ENCODE data around the gene VPS37C.
"Not testable (repeated sequence)": the region's sequence is repeated elsewhere in the genome, so short reads cannot be mapped to it uniquely, and the experiment has no call there.

Gene VPS37C

GRCh38 chr11:61180205-61180604 lies 19.0 kb upstream of the VPS37C start:
- DNase-seq (ENCODE audit: low read depth, low spot score); H3K27ac ChIP-seq: not testable (repeated sequence)

DNA sequence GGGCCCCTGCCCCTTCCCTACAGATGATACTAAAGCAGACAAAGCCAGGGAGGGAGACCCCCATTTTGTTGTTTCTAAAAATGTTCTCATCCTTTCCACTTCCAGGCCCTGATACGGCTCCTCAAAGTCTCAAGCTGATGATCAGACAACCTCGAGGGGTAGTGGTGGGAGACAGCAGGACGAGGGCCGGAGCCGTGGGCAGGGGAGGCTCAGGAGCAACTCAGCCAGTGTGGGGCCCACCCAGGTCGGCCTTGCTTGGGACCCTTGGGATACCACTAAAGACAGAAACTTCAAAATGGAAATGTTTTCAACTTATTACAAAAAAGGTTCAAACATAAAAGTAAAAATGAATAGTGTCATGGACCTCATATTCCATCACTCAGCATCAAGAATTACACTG lies 15.2 kb upstream of the VPS37C start:
- H3K27ac ChIP-seq, result no peak overlapping the region
- DNase-seq (ENCODE audit: low read depth, low spot score), result no peak

DNA sequence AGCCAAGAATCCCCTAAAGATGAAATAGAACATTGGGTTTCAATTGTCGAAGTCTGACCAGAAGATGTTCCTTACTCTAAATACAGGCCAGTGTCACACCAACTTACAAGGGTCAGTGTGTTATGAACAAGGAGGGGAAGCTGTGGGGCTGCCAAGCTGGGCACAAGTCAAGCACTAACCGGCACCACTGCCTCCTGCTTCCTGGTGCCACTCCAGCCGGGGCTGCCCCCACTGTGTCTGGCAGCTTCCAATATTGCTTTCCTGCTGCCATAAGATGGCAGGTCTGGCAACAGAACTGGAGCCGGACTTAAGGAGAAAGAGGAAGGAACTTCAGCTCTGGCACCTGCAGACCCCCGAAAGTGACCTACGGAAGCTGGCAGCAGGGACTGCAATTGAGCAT lies 13.7 kb upstream of the VPS37C start:
- DNase-seq (ENCODE audit: low read depth, low spot score), result no peak
- H3K27ac ChIP-seq, result no peak overlapping the region

DNA sequence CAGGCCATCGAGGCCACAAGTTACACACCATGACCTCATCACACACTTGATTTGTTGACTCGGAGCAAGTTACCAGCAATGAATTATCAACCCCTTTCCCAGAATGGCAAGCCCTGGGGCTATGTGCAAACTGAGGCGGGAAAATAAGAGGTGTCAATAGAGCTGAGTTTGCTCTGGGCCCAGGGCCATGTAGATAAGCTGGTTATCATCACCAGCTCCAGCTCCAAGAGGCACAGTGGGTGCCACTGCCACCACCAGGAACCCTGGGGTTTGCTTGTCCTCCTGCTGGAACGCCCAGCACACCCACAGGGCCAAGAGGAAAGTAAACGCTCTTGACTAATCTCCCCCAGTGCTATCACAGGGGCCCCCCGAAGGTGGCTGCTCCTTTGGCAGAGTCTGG lies 13.0 kb upstream of the VPS37C start:
- no peak for DNase-seq (ENCODE audit: low read depth, low spot score)
- H3K27ac ChIP-seq, result no peak overlapping the region

DNA sequence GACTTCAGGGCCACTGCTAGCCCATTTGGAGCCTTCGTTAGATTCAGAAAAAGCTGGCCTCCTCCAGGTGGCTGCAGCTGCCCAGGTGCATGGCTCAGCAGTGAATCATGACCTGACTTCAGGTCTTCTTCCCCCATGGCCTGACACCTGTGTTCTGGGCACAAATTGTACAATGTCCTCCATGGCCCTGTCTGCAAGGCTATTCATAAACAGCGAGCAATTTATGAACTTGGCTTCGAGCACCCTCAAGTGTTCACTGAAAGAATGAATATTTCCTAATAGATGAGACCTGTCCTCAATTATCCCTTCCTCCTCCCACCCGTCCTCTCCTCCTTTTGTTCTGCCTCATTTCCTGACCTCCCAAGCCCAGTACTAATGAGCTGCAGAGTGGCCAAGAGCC lies 12.2 kb upstream of the VPS37C start:
- H3K27ac ChIP-seq, result no peak overlapping the region
- no peak for DNase-seq (ENCODE audit: low read depth, low spot score)

DNA sequence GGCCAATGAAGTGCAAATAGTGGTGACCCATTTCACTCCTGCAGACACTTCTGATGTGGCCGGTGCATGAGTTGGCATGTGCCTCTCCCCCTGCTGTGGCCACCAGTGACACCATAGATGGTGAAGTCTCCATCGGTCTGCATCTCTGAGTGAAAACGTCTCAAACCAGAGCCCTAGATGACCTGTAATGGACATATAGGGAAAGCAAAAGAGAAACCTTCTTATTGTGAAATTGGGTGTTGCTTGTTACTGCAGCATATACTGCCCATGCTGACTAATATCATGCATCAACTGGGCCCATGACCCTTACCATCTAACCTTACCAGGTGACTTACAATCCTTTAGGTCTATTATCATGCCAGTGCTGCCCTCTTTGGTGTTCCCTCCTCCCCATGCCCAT lies 11.7 kb upstream of the VPS37C start:
- no peak overlapping the region for H3K27ac ChIP-seq
- no peak for DNase-seq (ENCODE audit: low read depth, low spot score)

DNA sequence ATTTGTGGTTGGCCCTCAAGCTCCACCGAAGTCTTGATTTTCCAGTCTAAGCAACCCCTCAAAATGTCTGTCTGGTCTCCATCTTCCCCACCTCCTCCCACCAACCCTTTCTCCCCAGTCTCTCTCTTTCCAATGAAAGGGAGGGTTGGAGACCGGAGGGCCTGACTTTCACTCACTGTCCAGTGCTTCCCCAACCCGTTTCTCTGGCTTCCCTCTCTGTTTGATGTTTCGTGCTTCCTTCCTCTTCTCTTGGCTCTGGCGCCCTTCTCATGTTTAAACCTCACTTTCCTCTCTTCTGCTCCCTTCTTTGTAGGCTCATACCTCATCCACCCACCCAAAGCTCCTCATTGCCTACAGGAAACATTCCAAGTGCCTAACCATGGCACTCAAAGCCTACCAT lies 11.1 kb upstream of the VPS37C start:
- no peak for DNase-seq (ENCODE audit: low read depth, low spot score)
- no peak overlapping the region for H3K27ac ChIP-seq

- DNase-seq (ENCODE audit: low read depth, low spot score), result no peak
- no peak overlapping the region for H3K27ac ChIP-seq
These were observed 10.7 kb upstream of the VPS37C start for GRCh38 chr11:61171907-61172306.

GRCh38 chr11:61170566-61170965 lies 9.3 kb upstream of the VPS37C start:
- H3K27ac ChIP-seq, result no peak overlapping the region
- DNase-seq (ENCODE audit: low read depth, low spot score), result no peak

DNA sequence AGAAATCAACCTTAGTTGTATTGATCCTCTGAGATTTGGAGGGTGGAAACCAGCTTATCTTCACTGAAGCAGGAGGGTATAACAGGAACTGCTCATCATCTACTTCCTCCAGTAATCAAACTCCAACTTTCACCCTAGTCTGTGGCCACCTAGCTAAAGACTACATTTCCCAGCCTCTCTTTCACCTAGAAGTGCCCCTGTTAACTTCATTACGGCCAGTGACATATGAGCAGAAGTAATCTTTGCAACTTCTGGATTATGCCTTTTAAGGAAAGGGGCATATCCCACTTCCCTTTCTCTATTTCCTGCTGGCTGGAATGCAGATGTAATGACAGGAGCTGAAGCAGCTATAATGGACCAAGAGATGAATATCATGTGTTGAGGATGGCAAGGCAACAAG lies 7.6 kb upstream of the VPS37C start:
- no peak for DNase-seq (ENCODE audit: low read depth, low spot score)
- no peak overlapping the region for H3K27ac ChIP-seq

DNA sequence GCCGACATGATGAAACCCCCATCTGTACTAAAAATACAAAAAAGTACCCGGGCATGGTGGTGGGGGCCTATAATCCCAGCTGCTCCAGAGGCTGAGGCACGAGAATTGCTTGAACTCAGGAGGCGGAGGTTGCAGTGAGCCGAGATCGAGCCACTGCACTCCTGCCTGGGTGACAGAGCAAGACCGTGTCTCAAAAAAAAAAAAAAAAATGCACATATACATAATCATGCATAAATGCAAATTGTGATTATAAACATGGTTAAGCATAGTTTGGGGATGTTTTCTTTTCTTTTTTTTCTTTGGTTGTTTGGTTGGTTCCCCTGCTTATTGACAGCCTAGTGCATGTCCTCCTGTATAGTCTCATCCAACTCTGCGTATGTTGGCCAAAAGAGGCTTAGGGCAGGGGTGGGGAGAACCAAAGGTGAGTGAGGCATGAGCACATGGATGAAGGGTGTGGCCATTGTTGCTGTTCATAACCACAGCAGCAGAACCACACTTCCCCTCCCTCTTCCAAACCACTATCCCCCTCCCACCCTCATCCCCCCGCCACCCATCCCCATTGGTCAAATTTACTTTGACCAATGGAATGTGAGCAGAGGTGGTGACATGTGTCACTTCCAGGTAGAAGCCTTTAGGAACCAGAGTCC lies 6.9 kb upstream of the VPS37C start:
- no peak for DNase-seq (ENCODE audit: low read depth, low spot score)
- no peak overlapping the region for H3K27ac ChIP-seq

DNA sequence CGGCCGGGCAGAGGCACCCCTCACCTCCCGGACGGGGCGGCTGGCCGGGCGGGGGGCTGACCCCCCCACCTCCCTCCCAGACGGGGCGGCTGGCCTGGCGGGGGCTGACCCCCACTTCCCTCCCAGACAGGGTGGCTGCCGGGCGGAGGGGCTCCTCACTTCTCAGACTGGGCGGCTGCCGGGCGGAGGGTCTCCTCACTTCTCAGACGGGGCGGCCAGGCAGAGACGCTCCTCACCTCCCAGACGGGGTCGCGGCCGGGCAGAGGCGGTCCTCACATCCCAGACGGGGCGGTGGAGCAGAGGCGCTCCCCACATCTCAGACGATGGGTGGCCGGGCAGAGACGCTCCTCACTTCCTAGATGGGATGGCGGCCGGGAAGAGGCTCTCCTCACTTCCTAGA lies 5.1 kb upstream of the VPS37C start:
- H3K27ac ChIP-seq; DNase-seq (ENCODE audit: low read depth, low spot score): not testable (repeated sequence)

DNA sequence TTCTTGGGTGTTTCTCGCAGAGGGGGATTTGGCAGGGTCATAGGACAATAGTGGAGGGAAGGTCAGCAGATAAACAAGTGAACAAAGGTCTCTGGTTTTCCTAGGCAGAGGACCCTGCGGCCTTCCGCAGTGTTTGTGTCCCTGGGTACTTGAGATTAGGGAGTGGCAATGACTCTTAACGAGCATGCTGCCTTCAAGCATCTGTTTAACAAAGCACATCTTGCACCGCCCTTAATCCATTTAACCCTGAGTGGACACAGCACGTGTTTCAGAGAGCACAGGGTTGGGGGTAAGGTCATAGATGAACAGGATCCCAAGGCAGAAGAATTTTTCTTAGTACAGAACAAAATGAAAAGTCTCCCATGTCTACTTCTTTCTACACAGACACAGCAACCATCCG lies 4.6 kb upstream of the VPS37C start:
- not testable (repeated sequence) for H3K27ac ChIP-seq; DNase-seq (ENCODE audit: low read depth, low spot score)

GRCh38 chr11:61164606-61165424 lies 3.6 kb upstream of the VPS37C start:
- H3K27ac ChIP-seq, result no peak overlapping the region

GRCh38 chr11:61163714-61164605 lies 2.7 kb upstream of the VPS37C start:
- no peak overlapping the region for H3K27ac ChIP-seq
- DNase-seq (ENCODE audit: low read depth, low spot score), result no peak

More at GRCh38 chr11:61164606-61165424, 3.6 kb upstream of the VPS37C start:
- DNase-seq (ENCODE audit: low read depth, low spot score), result no peak

DNA sequence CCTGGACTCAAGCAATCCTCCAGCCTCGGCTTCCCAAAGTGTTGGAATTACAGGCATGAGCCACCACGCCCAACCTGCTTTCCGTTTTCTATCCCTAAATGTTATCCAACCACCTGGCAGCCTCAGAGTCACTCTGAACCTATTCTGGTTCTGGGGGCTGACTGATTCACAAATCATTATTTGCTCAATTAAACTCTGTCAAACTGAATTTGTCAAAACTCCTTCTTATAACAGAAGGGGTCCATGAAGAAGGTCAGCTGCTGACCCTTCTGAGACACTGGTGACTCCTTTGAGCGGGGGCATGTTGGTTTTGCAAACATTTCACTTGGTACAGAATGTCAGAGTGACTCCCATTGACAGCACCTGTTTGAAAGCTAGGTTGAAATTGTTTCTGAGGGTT lies 1.8 kb upstream of the VPS37C start:
- H3K27ac ChIP-seq, result no peak overlapping the region
- no peak for DNase-seq (ENCODE audit: low read depth, low spot score)

DNA sequence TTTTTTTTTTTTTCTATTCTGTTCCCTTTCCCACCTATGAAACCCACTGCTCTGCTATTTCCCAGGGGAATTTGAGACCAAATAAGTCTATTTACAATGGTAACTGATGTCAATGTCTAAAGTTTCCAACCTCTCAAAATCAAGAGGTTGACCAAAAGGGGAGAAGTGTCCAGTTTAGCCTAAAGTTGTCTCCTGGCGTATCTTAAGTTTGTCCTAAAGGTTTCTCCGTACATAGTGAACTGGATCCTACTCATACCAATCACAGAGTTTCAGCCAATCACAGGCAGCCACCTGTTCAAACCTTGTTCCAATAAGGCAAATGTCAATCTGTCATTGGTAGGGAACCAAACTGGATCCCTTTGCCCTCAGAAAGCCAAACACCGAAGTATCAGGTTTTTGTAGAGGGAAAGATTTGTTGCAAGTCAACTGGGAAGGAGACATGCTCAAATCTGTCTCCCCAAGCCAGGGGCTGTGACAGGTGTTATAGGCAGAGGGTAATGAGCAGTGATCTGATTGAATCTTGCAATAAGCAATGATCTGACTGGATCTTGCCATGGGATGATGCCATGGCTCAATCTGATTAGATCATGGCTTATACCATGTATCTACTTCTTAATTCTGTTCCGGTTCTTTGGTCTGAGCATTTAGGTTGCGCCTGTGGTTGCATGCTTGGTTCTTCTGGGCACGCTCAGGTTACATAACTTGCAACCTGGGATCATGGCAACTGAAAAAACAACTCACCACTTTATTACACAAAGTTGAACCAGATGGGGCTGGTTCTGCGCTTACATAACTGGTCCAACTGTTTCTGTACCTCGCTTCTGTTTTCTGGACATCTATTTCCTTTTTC lies 1.1 kb upstream of the VPS37C start:
- peak overlapping the region; percentile 94 for H3K27ac ChIP-seq
- no peak for DNase-seq (ENCODE audit: low read depth, low spot score)

DNA sequence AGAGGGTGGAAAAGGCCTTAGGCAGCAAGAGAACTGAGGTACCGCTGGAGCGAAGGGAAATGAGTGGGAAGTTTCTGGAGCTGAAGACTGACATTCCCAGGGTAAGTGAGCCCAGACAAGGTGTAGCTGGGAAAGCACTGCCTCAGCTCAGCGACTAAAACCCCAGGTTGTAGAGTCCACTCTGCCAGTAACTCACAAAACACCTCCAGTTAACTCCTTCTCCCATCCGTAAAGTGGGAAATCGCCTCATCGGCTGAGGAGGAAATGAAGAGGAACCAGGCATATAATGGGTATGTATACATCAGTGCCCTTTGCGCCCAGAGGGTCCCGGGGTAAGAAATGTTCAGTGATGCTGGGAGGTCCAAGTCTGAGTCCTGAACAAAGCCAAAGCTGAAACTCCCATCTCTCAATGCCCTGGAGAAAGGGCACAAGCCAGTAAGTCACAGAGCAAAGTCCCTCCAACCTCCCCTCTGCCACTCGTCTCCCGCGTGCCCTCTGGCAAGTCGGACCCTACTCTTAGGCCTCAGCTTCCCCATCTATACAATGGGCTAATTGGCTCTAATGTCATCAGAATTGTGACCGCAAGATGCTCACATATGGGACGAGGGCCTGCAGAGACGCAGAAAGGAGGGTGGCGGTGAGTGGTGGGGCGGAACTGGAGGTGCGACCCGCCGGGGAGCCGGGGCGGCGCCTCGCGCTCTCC lies 588 bp downstream of the VPS37C start:
- DNase-seq (ENCODE audit: low read depth, low spot score), result no peak
- peak overlapping the region; percentile 94 for H3K27ac ChIP-seq

- DNase-seq (ENCODE audit: low read depth, low spot score), result peak; percentile 62
- H3K27ac ChIP-seq, result peak overlapping the region; percentile 94
These were observed 2.4 kb downstream of the VPS37C start for GRCh38 chr11:61158691-61159381.

Measured in epithelial cell of prostate (primary cell).